Gastrocnemius medialis (tissue), 4 donors: Measurements from ENCODE around the gene DPM3. TPM values are rescaled to one million over a fixed set of nuclear protein-coding genes. Genes with fewer than 3 reads are reported as not detected.

Source experiments
- ATAC-seq, 2 donors: fragments of 150-250 bp; one replicate each; pipeline ENCODE4 v1.9.1; 2016
- DNase-seq, 2 donors: peaks; one replicate each; pipeline ENCODE4 v3.0.0-alpha.2; 2019
- H3K27ac ChIP-seq, 4 donors: fragments of 200-600 bp; sonication (generic); 1 replicate in 1 of 4; 2 replicates in 3 of 4; pipeline ENCODE4 v1.5.1; 2016 to 2018; ENCODE audit warnings: mild to moderate bottlenecking in 2 of 4, moderate library complexity in 1 of 4
- H3K27me3 ChIP-seq, 3 donors: fragments of 200-600 bp; sonication (generic) in 2 of 3; 1 replicate in 1 of 3; 2 replicates in 2 of 3; pipeline versions ENCODE4 v1.5.1 to v1.6.0; 2016 to 2019; ENCODE audit warnings: mild to moderate bottlenecking in 1 of 3, moderate library complexity in 1 of 3
- H3K36me3 ChIP-seq, 2 donors: fragments of 200-600 bp; sonication (generic) in 1 of 2; one replicate each; pipeline ENCODE4 v1.5.1; 2017 to 2018
- H3K4me1 ChIP-seq, 2 donors: fragments of 200-600 bp; sonication (generic) in 1 of 2; one replicate each; pipeline ENCODE4 v1.5.1; 2016 to 2017; ENCODE audit warnings: mild to moderate bottlenecking in 2 of 2
- H3K4me3 ChIP-seq, 4 donors: fragments of 200-600 bp; sonication (generic) in 3 of 4; 1 replicate in 1 of 4; 2 replicates in 3 of 4; pipeline ENCODE4 v1.5.1; 2016 to 2019; ENCODE audit warnings: mild to moderate bottlenecking in 2 of 4
- H3K9me3 ChIP-seq, 3 donors: fragments of 200-600 bp; sonication (generic) in 2 of 3; 1 replicate in 1 of 3; 2 replicates in 2 of 3; pipeline ENCODE4 v1.5.1; 2016 to 2019
- POLR2A ChIP-seq, 2 donors: fragments of 450-650 bp; IDR thresholded peaks; one replicate each; pipeline ENCODE4 v1.6.1; 2017; ENCODE audit warnings: antibody characterized with exemption in 2 of 2, mild to moderate bottlenecking in 2 of 2, moderate library complexity in 2 of 2
- in situ Hi-C, 4 donors: fragments of 200-750 bp; cut with MboI; loops; one replicate each; pipeline versions ENCODE4 v1.15.0 to v1.8.0; 2017; ENCODE audit warnings: low sequenced_read_pairs in 4 of 4
- intact Hi-C: fragments of 100-400 bp; cut with DNase I; formaldehyde crosslinking; loops from one replicate; pipeline ENCODE4 v1.15.1; 2023; ENCODE audit warnings: low total_unique reads
- total RNA-seq, 4 donors: library from RNA; depleted of rRNA; stranded (reverse); fragments of >200 nt; gene quantifications; one replicate each; pipeline versions ENCODE4 v1.1.0 to v1.2.3, GENCODE V29; 2016
- TF ChIP-seq, protein P1 (sequence below), 5 experiments: fragments of 450-650 bp in 3 of 5; fragments of 200-600 bp in 2 of 5; sonication (generic) in 2 of 5; IDR thresholded peaks in 4 of 5; conservative IDR thresholded peaks in 1 of 5; 1 replicate in 4 of 5; 2 replicates in 1 of 5; pipeline ENCODE4 v1.5.1; 2016 to 2019; ENCODE audit warnings: antibody characterized with exemption in 5 of 5, mild to moderate bottlenecking in 3 of 5, moderate library complexity in 3 of 5

The DPM3 gene
- total RNA-seq, 4 donors from 2014 or later, result 7.3 to 69.5 (median 57.9) TPM

DNA sequence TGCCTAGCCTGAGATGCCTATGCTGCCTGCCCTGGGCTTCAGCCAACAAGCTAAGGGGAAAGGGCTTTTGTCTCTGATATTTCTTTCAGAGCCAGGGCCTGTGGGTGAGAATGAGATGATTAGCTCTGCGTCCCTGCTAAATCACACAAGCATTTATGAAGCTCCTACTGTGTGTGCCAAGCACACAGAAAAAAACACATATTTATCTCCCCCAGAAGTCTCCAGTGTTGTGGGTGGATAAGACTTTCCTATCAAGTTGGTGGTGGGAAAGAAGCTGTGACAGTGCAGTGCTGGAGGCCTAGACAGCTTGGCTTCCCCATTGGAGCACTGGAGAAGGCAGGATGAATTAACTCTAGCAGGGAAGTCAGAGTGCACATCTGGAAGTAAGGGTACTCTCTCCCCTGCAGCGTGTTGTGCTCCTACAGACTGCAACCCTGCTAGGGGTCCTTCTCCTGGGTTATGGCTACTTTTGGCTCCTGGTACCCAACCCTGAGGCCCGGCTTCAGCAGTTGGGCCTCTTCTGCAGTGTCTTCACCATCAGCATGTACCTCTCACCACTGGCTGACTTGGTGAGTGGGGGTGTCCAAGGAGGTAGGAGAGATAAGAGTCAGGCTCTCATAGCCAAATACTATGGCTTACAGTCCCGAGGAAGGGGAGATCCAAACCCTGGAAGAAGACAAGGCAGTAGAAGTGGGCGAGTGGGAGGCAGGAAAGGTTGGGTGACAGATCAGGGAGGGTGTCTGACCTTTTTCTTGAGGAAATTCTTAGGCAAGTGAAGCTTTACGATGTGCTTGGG is 3.0 kb downstream of the DPM3 start:
- TF ChIP-seq, protein P1, sequence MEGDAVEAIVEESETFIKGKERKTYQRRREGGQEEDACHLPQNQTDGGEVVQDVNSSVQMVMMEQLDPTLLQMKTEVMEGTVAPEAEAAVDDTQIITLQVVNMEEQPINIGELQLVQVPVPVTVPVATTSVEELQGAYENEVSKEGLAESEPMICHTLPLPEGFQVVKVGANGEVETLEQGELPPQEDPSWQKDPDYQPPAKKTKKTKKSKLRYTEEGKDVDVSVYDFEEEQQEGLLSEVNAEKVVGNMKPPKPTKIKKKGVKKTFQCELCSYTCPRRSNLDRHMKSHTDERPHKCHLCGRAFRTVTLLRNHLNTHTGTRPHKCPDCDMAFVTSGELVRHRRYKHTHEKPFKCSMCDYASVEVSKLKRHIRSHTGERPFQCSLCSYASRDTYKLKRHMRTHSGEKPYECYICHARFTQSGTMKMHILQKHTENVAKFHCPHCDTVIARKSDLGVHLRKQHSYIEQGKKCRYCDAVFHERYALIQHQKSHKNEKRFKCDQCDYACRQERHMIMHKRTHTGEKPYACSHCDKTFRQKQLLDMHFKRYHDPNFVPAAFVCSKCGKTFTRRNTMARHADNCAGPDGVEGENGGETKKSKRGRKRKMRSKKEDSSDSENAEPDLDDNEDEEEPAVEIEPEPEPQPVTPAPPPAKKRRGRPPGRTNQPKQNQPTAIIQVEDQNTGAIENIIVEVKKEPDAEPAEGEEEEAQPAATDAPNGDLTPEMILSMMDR (IDR thresholded peaks at IDR 0.05 in 4 of 5, conservative IDR thresholded peaks at IDR 0.05 in 1 of 5), result no peak
- no peak for TF ChIP-seq POLR2A (IDR thresholded peaks at IDR 0.05)
- Histone ChIP-seq H3K36me3 (peaks cover 0 to 5% of the 10 kb centered on the region in 2 donors), H3K27me3 (no peaks in the 10 kb centered on the region), H3K4me3 (peak overlapping the region in 3 of 4 donors; percentile 82 to 88 (median 86)), H3K27ac (peak overlapping the region; percentile 96 to 100 (median 98)), H3K9me3 (no peaks in the 10 kb centered on the region), H3K4me1 (peaks cover 40 to 44% of the 10 kb centered on the region in 2 donors)
- ATAC-seq (no peak), DNase-seq (no peak)
- intact Hi-C loops (loop anchor here (5.0 to 10.0 kb wide), 3 partner anchors 135 to 733 kb away; partner anchors contain the start of genes IL6R, UBE2Q1 and ZBTB7B), in situ Hi-C loops (no loop called here)

DNA sequence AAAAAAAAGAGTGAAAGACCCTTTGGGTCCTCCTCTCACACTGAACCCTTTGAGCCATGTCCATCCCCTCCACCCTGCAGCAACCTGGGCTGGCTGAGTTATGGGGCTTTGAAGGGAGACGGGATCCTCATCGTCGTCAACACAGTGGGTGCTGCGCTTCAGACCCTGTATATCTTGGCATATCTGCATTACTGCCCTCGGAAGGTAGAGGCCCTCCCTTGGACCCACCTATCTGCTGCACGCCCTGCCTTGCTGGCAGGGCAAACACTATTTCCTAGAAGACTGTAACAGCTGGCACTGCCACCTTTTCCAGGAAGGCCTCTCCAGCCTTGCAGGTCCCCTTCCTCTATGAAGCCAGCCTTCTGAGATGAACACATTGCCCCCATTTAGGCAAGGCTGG is 3.6 kb downstream of the DPM3 start:
- H3K27ac ChIP-seq, result peak overlapping the region; percentile 96 to 100 (median 98)
- DNase-seq, result no peak
- in situ Hi-C loops (no loop called here), intact Hi-C loops (loop anchor here (5.0 to 10.0 kb wide), 3 partner anchors 134 to 732 kb away; partner anchors contain the start of genes IL6R, UBE2Q1 and ZBTB7B)
- peaks cover 46 to 50% of the 10 kb centered on the region in 2 donors for H3K4me1 ChIP-seq
- H3K4me3 ChIP-seq, result peak overlapping the region; percentile 82 to 93 (median 87)
- TF ChIP-seq POLR2A (IDR thresholded peaks at IDR 0.05), result no peak
- TF ChIP-seq, protein P1 (IDR thresholded peaks at IDR 0.05 in 4 of 5, conservative IDR thresholded peaks at IDR 0.05 in 1 of 5), result no peak
- no peaks in the 10 kb centered on the region for H3K27me3 ChIP-seq
- peaks cover 0 to 5% of the 10 kb centered on the region in 2 donors for H3K36me3 ChIP-seq
- no peak for ATAC-seq
- H3K9me3 ChIP-seq, result no peaks in the 10 kb centered on the region

DNA sequence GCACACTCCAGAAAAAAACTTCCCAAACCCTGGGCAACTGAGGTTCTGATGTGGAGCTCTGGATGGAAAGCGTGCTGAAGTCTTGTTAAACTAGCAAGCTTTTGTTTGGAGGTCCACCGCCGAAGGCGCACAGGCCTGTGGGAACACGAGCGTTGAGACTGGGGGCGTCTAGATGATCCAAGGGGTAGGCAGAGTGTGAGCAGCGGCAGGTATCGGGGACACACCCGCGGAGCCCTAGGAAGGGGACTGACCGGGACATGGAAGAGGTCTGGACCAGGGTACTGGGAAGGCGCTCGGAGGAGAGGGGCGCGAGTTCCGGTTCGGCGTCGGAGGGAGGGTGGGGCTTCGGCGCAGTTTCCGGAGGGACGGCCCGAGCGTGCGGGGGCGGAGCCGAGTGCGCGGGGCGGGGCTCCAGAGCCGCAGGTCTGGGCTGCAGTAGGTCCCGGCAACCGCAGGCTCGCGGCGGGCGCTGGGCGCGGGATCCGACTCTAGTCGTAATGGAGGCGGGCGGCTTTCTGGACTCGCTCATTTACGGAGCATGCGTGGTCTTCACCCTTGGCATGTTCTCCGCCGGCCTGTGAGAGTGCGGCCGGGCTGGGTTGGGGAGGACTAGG is 4.8 kb downstream of the DPM3 start, which contains the start of gene SLC50A1:
Gene SLC50A1 (plus strand): TSS at position 438 of the 614 bp plus-strand sequence. CDS start 60 bp downstream, at position 498.
- intact Hi-C loops, result loop anchor here (2.0 to 10.0 kb wide), 4 partner anchors 37 to 731 kb away; partner anchors contain the start of genes IL6R, KRTCAP2, TRIM46 and UBE2Q1

DNA sequence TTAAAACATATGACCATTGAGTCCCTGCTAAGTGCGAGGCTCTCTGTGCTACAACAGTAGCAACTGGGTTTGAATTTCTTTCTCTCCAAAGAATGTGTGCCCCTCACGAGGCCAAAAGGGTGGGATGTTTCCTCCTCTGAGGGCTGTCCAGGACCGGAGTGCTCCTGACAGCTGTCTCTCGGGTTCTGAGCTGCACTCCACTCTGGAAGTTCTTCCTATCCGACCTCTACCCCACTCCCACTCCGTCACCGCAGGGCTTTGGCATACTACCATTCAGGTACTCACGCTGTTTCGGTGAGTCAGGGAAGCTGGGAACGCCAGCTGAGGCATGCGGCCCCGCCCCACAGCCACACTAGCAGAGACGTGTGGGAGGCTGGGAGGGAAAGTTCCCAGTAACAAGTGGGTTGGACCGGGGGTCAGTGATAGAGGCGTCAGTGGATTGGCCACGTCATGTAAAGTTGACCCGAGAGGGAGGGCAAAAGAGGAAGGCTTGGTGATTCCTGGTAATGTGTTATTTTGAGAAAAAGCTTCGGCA is 5.4 kb downstream of the DPM3 start:
- intact Hi-C loops, result loop anchor here (2.0 to 10.0 kb wide), 4 partner anchors 38 to 730 kb away; partner anchors contain the start of genes IL6R, KRTCAP2, TRIM46 and UBE2Q1
- peak overlapping the region; percentile 96 to 100 (median 98) for H3K27ac ChIP-seq
- DNase-seq (peak; percentile 82 to 88), ATAC-seq (peak; percentile 70 to 75)
- H3K4me1 ChIP-seq, result peaks cover 61 to 63% of the 10 kb centered on the region in 2 donors
- TF ChIP-seq POLR2A (IDR thresholded peaks at IDR 0.05), result no peak
- TF ChIP-seq, protein P1 (IDR thresholded peaks at IDR 0.05 in 4 of 5, conservative IDR thresholded peaks at IDR 0.05 in 1 of 5), result no peak
- H3K36me3 ChIP-seq, result peaks cover 0 to 12% of the 10 kb centered on the region in 2 donors
- no peaks in the 10 kb centered on the region for H3K9me3 ChIP-seq
- in situ Hi-C loops, result no loop called here
- peak overlapping the region; percentile 82 to 93 (median 87) for H3K4me3 ChIP-seq
- H3K27me3 ChIP-seq, result peaks cover 2 to 4% (median 3%) of the 10 kb centered on the region in 3 donors

More for the DNA sequence above, 4.8 kb downstream of the DPM3 start, which contains the start of gene SLC50A1:
- Histone ChIP-seq H3K9me3 (no peaks in the 10 kb centered on the region), H3K36me3 (peaks cover 0 to 12% of the 10 kb centered on the region in 2 donors), H3K27me3 (no peaks in the 10 kb centered on the region), H3K4me1 (peaks cover 55 to 61% of the 10 kb centered on the region in 2 donors), H3K27ac (peak within 1 kb of the TSS; percentile 96 to 100 (median 98)), H3K4me3 (peak within 1 kb of the TSS; percentile 82 to 93 (median 87))
- DNase-seq, result peak; percentile 87 to 93
- TF ChIP-seq POLR2A (IDR thresholded peaks at IDR 0.05), result peak; percentile 90 to 92
- TF ChIP-seq, protein P1 (IDR thresholded peaks at IDR 0.05 in 4 of 5, conservative IDR thresholded peaks at IDR 0.05 in 1 of 5), result peak; percentile 43 to 64 (median 59)
- in situ Hi-C loops, result no loop called here
- peak; percentile 69 to 78 for ATAC-seq
